ENCODE data around the gene TLE2.

The TLE2 gene

GRCh38 chr19:3029065-3029923 is at the start of gene TLE2:
TLE2 (minus strand) TSS chr19:3029280; CDS start chr19:3028904, 376 bp downstream.
- no peak for DNase-seq

- peak; percentile 55 for DNase-seq
These were observed 46.7 kb upstream of the TLE2 start for GRCh38 chr19:3075605-3076431.

- DNase-seq: no peak
These were observed 45.0 kb upstream of the TLE2 start for GRCh38 chr19:3073931-3074595.

- peak; percentile 54 for DNase-seq
These were observed 44.1 kb upstream of the TLE2 start for GRCh38 chr19:3073159-3073563.

- no peak for DNase-seq
These were observed 42.7 kb upstream of the TLE2 start for GRCh38 chr19:3071768-3072167.

- DNase-seq: no peak
These were observed 39.0 kb upstream of the TLE2 start for GRCh38 chr19:3068071-3068470.

GRCh38 chr19:3067563-3067962 is 38.5 kb upstream of the TLE2 start:
- DNase-seq: no peak

- no peak for DNase-seq
These were observed 37.5 kb upstream of the TLE2 start for GRCh38 chr19:3066482-3067049.

- no peak for DNase-seq
These were observed 36.7 kb upstream of the TLE2 start for GRCh38 chr19:3065675-3066357.

- no peak for DNase-seq
These were observed 34.9 kb upstream of the TLE2 start for GRCh38 chr19:3064011-3064330.

GRCh38 chr19:3062165-3063105 is 33.4 kb upstream of the TLE2 start, which contains the start of gene TLE5:
TLE5 (minus strand) TSS chr19:3062495; CDS start chr19:3062200, 295 bp downstream.
- DNase-seq: peak; percentile 64

GRCh38 chr19:3061182-3062161 is 32.4 kb upstream of the TLE2 start:
- DNase-seq: peak; percentile 80

- DNase-seq: no peak
These were observed 31.7 kb upstream of the TLE2 start for GRCh38 chr19:3060857-3061181.

- no peak for DNase-seq
These were observed 30.6 kb upstream of the TLE2 start for GRCh38 chr19:3059653-3060052.

- DNase-seq: no peak
These were observed 29.8 kb upstream of the TLE2 start for GRCh38 chr19:3058821-3059314.

GRCh38 chr19:3058009-3058820 is 29.1 kb upstream of the TLE2 start:
- no peak for DNase-seq

GRCh38 chr19:3057275-3057714 is 28.2 kb upstream of the TLE2 start:
- no peak for DNase-seq

- no peak for DNase-seq
These were observed 27.5 kb upstream of the TLE2 start for GRCh38 chr19:3056417-3057088.

All from hematopoietic multipotent progenitor cell treated with erythropoietin and hydrocortisone succinate and interleukin-3 and kit ligand, for 6 days (in vitro differentiated cells).